Liver (tissue), 9 donors: ENCODE measurements around the gene TDRD6. TPM values are rescaled to one million over a fixed set of nuclear protein-coding genes. Genes with fewer than 3 reads are reported as not detected.

ENCODE experiments used
- DNase-seq: peaks from one replicate; pipeline ENCODE4 v3.0.0-alpha.2; 2017; ENCODE audit warnings: low spot score
- H3K27ac ChIP-seq, 2 donors: one replicate each; pipeline ENCODE4 v1.7.0; 2013; ENCODE audit warnings: inconsistent platforms in 2 of 2, low read length in 2 of 2, control low read depth in 1 of 2, low read depth in 1 of 2, mild to moderate bottlenecking in 1 of 2
- H3K27me3 ChIP-seq, 4 donors: one replicate each; pipeline versions ENCODE4 v1.6.1 to v1.7.0; 2013; ENCODE audit warnings: low read length in 3 of 4, inconsistent platforms in 1 of 4, mild to moderate bottlenecking in 1 of 4, moderate library complexity in 1 of 4; ENCODE audit not compliant: control insufficient read depth in 4 of 4, insufficient read depth in 4 of 4
- H3K36me3 ChIP-seq, 4 donors: one replicate each; pipeline versions ENCODE4 v1.6.1 to v1.7.0; 2013; ENCODE audit warnings: low read length in 3 of 4, mild to moderate bottlenecking in 3 of 4, low read depth in 1 of 4, moderate library complexity in 1 of 4; ENCODE audit not compliant: control insufficient read depth in 4 of 4, insufficient read depth in 3 of 4
- H3K4me1 ChIP-seq, 4 donors: one replicate each; pipeline versions ENCODE4 v1.6.1 to v1.7.0; 2013; ENCODE audit warnings: low read length in 3 of 4, mild to moderate bottlenecking in 3 of 4, moderate library complexity in 1 of 4; ENCODE audit not compliant: control insufficient read depth in 4 of 4, insufficient read depth in 4 of 4
- H3K4me3 ChIP-seq, 3 donors: one replicate each; pipeline versions ENCODE4 v1.6.1 to v1.7.0; 2013; ENCODE audit warnings: low read length in 3 of 3, control low read depth in 1 of 3, low read depth in 1 of 3, mild to moderate bottlenecking in 1 of 3
- H3K9ac ChIP-seq, 2 donors: one replicate each; pipeline ENCODE4 v1.7.0; 2013; ENCODE audit warnings: low read length in 2 of 2, mild to moderate bottlenecking in 2 of 2, moderate library complexity in 2 of 2, control low read depth in 1 of 2, low read depth in 1 of 2
- H3K9me3 ChIP-seq, 4 donors: one replicate each; pipeline versions ENCODE4 v1.6.1 to v1.7.0; 2013; ENCODE audit warnings: low read length in 3 of 4; ENCODE audit not compliant: control insufficient read depth in 4 of 4
- EGR1 ChIP-seq, 2 donors: IDR thresholded peaks; 2 replicates each; pipeline ENCODE4 v1.6.1; 2016 to 2018; ENCODE audit warnings: antibody characterized with exemption in 2 of 2, low read depth in 2 of 2
- FOXA1 ChIP-seq: IDR thresholded peaks from 2 replicates; pipeline ENCODE4 v1.6.1; 2016; ENCODE audit warnings: antibody characterized with exemption
- FOXA2 ChIP-seq: IDR thresholded peaks from 2 replicates; pipeline ENCODE4 v1.6.1; 2016; ENCODE audit warnings: antibody characterized with exemption
- GABPA ChIP-seq, 2 donors: IDR thresholded peaks in 1 of 2; conservative IDR thresholded peaks in 1 of 2; 2 replicates each; pipeline ENCODE4 v1.6.1; 2016; ENCODE audit warnings: antibody characterized with exemption in 2 of 2, mild to moderate bottlenecking in 1 of 2, moderate library complexity in 1 of 2
- HNF4A ChIP-seq, 2 donors: conservative IDR thresholded peaks; 2 replicates each; pipeline ENCODE4 v1.6.1; 2016; ENCODE audit warnings: antibody characterized with exemption in 2 of 2, mild to moderate bottlenecking in 2 of 2
- HNF4G ChIP-seq: IDR thresholded peaks from 2 replicates; pipeline ENCODE4 v1.6.1; 2016; ENCODE audit warnings: antibody characterized with exemption
- JUND ChIP-seq, 2 donors: IDR thresholded peaks; 2 replicates each; pipeline ENCODE4 v1.6.1; 2016; ENCODE audit warnings: antibody characterized with exemption in 2 of 2
- NR2F2 ChIP-seq: IDR thresholded peaks from 2 replicates; pipeline ENCODE4 v1.6.1; 2016; ENCODE audit warnings: antibody characterized with exemption
- RAD21 ChIP-seq, 2 donors: IDR thresholded peaks; 2 replicates each; pipeline ENCODE4 v1.6.1; 2016; ENCODE audit warnings: antibody characterized with exemption in 2 of 2, mild to moderate bottlenecking in 2 of 2
- RXRA ChIP-seq, 2 donors: IDR thresholded peaks; 2 replicates each; pipeline ENCODE4 v1.6.1; 2017 to 2018; ENCODE audit warnings: antibody characterized with exemption in 2 of 2, mild to moderate bottlenecking in 1 of 2
- SP1 ChIP-seq: IDR thresholded peaks from 2 replicates; pipeline ENCODE4 v1.6.1; 2018; ENCODE audit warnings: antibody characterized with exemption, mild to moderate bottlenecking
- TAF1 ChIP-seq: conservative IDR thresholded peaks from 2 replicates; pipeline ENCODE4 v1.6.1; 2016; ENCODE audit warnings: antibody characterized with exemption, mild to moderate bottlenecking
- YY1 ChIP-seq: IDR thresholded peaks from 2 replicates; pipeline ENCODE4 v1.6.1; 2016; ENCODE audit warnings: antibody characterized with exemption, mild to moderate bottlenecking
- WGBS: extraction: QIAGEN DNeasy Blood & Tissue Kit; methylation state at CpG from one replicate; pipeline ENCODE4 v1.1.7; 2013; 5-methylcytosine and 5-hydroxymethylcytosine counted together
- polyA plus RNA-seq, 2 donors: library from polyadenylated mRNA; stranded (reverse) in 1 of 2; unstranded in 1 of 2; fragments of 200-250 nt in 1 of 2; fragments of >200 nt in 1 of 2; fragmentation: Nextera tagmentation in 1 of 2; extraction: Ambion mirVana in 1 of 2; gene quantifications; one replicate each; pipeline versions ENCODE4 v1.2.1 to v1.2.3, GENCODE V29; 2013 to 2015
- total RNA-seq, 2 donors: library from RNA; depleted of rRNA; stranded (reverse); fragments of >200 nt; gene quantifications; one replicate each; pipeline ENCODE4 v1.2.3, GENCODE V29; 2014
- TF ChIP-seq, protein P1 (sequence below): IDR thresholded peaks from 2 replicates; pipeline ENCODE4 v1.6.1; 2016; ENCODE audit warnings: antibody characterized with exemption
- TF ChIP-seq, protein P2 (sequence below): fragments of 150-350 bp; IDR thresholded peaks from 2 replicates; pipeline ENCODE4 v1.5.1; 2017; ENCODE audit warnings: improper control_type of control experiment, low read depth, low read length; ENCODE audit not compliant: missing input control
- TF ChIP-seq, protein P3 (sequence below): IDR thresholded peaks from 2 replicates; pipeline ENCODE4 v1.6.1; 2016; ENCODE audit warnings: antibody characterized with exemption
- TF ChIP-seq, protein P4 (sequence below): IDR thresholded peaks from 2 replicates; pipeline ENCODE4 v1.6.1; 2016; ENCODE audit warnings: antibody characterized with exemption
- TF ChIP-seq, protein P5 (sequence below): IDR thresholded peaks from 2 replicates; pipeline ENCODE4 v1.6.1; 2016; ENCODE audit warnings: antibody characterized with exemption, mild to moderate bottlenecking
- donor health status: healthy.
- donor health status: healthy.
- donor health status: healthy.
- donor health status: healthy.
- donor health status: healthy.

The TDRD6 gene
- total and polyA plus RNA-seq, 4 donors: 0.07 to 2.0 (median 0.53) TPM

DNA sequence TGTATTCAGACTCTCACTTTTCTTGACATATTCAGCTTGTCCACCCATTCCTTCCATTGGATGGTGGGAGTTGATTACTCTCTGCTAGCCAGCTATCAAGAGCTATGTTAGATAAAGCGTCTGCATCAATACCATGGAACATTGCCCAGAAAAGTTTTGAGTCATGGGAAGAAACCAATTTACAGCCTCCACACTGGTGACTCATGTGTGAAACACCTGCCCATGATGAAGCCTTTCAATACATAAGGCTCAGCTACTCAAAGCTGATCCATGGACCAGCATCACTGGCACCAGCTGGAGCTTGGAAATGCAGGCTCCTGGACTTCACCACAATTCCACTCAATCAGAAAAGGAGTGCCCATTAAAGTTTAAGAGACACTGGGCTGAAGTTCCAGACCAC is 31.4 kb downstream of the TDRD6 start:
- no peaks in the 10 kb centered on the region for H3K4me1 ChIP-seq
- H3K27ac ChIP-seq: no peak overlapping the region
- H3K27me3 ChIP-seq: no peaks in the 10 kb centered on the region
- H3K4me3 ChIP-seq: no peak overlapping the region
- DNase-seq: no peak
- H3K9ac ChIP-seq: no peak overlapping the region
- TF ChIP-seq NR2F2 (no peak), YY1 (no peak), SP1 (no peak), EGR1 (IDR thresholded peaks at IDR 0.05; ENCODE audit: low read depth in 2 of 2) (no peak), FOXA2 (no peak), HNF4G (no peak), RAD21 (IDR thresholded peaks at IDR 0.05) (no peak), RXRA (IDR thresholded peaks at IDR 0.05) (no peak), FOXA1 (no peak), JUND (IDR thresholded peaks at IDR 0.05) (no peak), GABPA (IDR thresholded peaks at IDR 0.05 in 1 of 2, conservative IDR thresholded peaks at IDR 0.05 in 1 of 2) (no peak), HNF4A (conservative IDR thresholded peaks at IDR 0.05) (no peak), TAF1 (no peak)
- TF ChIP-seq, protein P1, sequence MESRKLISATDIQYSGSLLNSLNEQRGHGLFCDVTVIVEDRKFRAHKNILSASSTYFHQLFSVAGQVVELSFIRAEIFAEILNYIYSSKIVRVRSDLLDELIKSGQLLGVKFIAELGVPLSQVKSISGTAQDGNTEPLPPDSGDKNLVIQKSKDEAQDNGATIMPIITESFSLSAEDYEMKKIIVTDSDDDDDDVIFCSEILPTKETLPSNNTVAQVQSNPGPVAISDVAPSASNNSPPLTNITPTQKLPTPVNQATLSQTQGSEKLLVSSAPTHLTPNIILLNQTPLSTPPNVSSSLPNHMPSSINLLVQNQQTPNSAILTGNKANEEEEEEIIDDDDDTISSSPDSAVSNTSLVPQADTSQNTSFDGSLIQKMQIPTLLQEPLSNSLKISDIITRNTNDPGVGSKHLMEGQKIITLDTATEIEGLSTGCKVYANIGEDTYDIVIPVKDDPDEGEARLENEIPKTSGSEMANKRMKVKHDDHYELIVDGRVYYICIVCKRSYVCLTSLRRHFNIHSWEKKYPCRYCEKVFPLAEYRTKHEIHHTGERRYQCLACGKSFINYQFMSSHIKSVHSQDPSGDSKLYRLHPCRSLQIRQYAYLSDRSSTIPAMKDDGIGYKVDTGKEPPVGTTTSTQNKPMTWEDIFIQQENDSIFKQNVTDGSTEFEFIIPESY: no peak
- TF ChIP-seq, protein P2, sequence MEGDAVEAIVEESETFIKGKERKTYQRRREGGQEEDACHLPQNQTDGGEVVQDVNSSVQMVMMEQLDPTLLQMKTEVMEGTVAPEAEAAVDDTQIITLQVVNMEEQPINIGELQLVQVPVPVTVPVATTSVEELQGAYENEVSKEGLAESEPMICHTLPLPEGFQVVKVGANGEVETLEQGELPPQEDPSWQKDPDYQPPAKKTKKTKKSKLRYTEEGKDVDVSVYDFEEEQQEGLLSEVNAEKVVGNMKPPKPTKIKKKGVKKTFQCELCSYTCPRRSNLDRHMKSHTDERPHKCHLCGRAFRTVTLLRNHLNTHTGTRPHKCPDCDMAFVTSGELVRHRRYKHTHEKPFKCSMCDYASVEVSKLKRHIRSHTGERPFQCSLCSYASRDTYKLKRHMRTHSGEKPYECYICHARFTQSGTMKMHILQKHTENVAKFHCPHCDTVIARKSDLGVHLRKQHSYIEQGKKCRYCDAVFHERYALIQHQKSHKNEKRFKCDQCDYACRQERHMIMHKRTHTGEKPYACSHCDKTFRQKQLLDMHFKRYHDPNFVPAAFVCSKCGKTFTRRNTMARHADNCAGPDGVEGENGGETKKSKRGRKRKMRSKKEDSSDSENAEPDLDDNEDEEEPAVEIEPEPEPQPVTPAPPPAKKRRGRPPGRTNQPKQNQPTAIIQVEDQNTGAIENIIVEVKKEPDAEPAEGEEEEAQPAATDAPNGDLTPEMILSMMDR: no peak
- TF ChIP-seq, protein P3, sequence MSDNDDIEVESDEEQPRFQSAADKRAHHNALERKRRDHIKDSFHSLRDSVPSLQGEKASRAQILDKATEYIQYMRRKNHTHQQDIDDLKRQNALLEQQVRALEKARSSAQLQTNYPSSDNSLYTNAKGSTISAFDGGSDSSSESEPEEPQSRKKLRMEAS: no peak
- no peaks in the 10 kb centered on the region for H3K9me3 ChIP-seq
- WGBS: 60% methylated on average over 1 of the region's 1 CpG
- H3K36me3 ChIP-seq: no peaks in the 10 kb centered on the region

DNA sequence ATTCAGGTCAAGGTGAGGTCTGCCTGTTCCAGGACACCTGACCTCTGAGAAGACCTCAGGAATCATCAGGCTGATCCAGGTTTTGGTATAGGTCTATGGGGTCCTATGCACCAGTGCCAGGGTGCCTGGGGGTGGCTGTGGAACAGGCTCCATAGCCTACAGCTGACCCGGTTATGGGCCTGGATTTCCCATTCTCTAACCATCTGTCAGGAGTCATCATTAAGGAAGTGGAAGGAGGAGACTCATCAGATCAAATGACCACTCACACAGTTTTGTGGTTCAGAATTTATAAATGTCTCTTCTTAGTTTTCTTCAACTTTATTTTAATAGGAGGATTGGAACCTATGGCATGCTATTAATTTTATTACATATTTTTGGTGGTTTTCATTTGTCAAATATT is 32.7 kb downstream of the TDRD6 start:
- TF ChIP-seq, protein P4, sequence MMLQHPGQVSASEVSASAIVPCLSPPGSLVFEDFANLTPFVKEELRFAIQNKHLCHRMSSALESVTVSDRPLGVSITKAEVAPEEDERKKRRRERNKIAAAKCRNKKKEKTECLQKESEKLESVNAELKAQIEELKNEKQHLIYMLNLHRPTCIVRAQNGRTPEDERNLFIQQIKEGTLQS: no peak
- TF ChIP-seq HNF4A (conservative IDR thresholded peaks at IDR 0.05) (no peak), TAF1 (no peak), SP1 (no peak), RAD21 (IDR thresholded peaks at IDR 0.05) (no peak), EGR1 (IDR thresholded peaks at IDR 0.05; ENCODE audit: low read depth in 2 of 2) (no peak), RXRA (IDR thresholded peaks at IDR 0.05) (no peak), FOXA1 (no peak), GABPA (IDR thresholded peaks at IDR 0.05 in 1 of 2, conservative IDR thresholded peaks at IDR 0.05 in 1 of 2) (no peak), HNF4G (no peak), NR2F2 (no peak), FOXA2 (no peak), JUND (IDR thresholded peaks at IDR 0.05) (no peak), YY1 (no peak)
- TF ChIP-seq, protein P2: no peak
- TF ChIP-seq, protein P5, sequence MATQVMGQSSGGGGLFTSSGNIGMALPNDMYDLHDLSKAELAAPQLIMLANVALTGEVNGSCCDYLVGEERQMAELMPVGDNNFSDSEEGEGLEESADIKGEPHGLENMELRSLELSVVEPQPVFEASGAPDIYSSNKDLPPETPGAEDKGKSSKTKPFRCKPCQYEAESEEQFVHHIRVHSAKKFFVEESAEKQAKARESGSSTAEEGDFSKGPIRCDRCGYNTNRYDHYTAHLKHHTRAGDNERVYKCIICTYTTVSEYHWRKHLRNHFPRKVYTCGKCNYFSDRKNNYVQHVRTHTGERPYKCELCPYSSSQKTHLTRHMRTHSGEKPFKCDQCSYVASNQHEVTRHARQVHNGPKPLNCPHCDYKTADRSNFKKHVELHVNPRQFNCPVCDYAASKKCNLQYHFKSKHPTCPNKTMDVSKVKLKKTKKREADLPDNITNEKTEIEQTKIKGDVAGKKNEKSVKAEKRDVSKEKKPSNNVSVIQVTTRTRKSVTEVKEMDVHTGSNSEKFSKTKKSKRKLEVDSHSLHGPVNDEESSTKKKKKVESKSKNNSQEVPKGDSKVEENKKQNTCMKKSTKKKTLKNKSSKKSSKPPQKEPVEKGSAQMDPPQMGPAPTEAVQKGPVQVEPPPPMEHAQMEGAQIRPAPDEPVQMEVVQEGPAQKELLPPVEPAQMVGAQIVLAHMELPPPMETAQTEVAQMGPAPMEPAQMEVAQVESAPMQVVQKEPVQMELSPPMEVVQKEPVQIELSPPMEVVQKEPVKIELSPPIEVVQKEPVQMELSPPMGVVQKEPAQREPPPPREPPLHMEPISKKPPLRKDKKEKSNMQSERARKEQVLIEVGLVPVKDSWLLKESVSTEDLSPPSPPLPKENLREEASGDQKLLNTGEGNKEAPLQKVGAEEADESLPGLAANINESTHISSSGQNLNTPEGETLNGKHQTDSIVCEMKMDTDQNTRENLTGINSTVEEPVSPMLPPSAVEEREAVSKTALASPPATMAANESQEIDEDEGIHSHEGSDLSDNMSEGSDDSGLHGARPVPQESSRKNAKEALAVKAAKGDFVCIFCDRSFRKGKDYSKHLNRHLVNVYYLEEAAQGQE: no peak
- TF ChIP-seq, protein P3: no peak
- TF ChIP-seq, protein P1: no peak
- H3K27me3 ChIP-seq: no peaks in the 10 kb centered on the region
- H3K36me3 ChIP-seq: no peaks in the 10 kb centered on the region
- no peak overlapping the region for H3K9ac ChIP-seq
- no peaks in the 10 kb centered on the region for H3K9me3 ChIP-seq
- no peak for DNase-seq
- no peak overlapping the region for H3K4me3 ChIP-seq
- H3K4me1 ChIP-seq: no peaks in the 10 kb centered on the region
- 86% methylated on average over 1 of the region's 1 CpG for WGBS
- no peak overlapping the region for H3K27ac ChIP-seq
